Kidney (tissue), 14 donors: Measurements from ENCODE around the gene KIAA1586. TPM values are rescaled to one million over a fixed set of nuclear protein-coding genes. Genes with fewer than 3 reads are reported as not detected.
"Not testable (repeated sequence)": the region's sequence is repeated elsewhere in the genome, so short reads cannot be mapped to it uniquely, and the experiment has no call there.

Source experiments
- DNase-seq, 5 donors: peaks; one replicate each; pipeline ENCODE4 v3.0.0-alpha.2; 2013 to 2020
- FAIRE-seq: peaks from 2 replicates; lab custom pipeline; 2012; peaks lifted over from hg19 to GRCh38; lab: Jason Lieb, UNC
- H3K27ac ChIP-seq, 2 donors: one replicate each; pipeline ENCODE4 v1.7.0; 2013; ENCODE audit warnings: low read depth in 2 of 2, low read length in 2 of 2, inconsistent platforms in 1 of 2
- H3K27me3 ChIP-seq: one replicate; pipeline ENCODE4 v1.7.1; 2013; ENCODE audit warnings: low read length, inconsistent platforms; ENCODE audit not compliant: control insufficient read depth, insufficient read depth
- H3K36me3 ChIP-seq, 3 donors: one replicate each; pipeline versions ENCODE4 v1.7.0 to v1.7.1; 2013; ENCODE audit warnings: low read length in 3 of 3, control low read depth in 1 of 3, inconsistent platforms in 1 of 3; ENCODE audit not compliant: insufficient read depth in 3 of 3, control insufficient read depth in 2 of 3
- H3K4me1 ChIP-seq, 3 donors: one replicate each; pipeline versions ENCODE4 v1.7.0 to v1.7.1; 2013; ENCODE audit warnings: low read length in 3 of 3, inconsistent platforms in 1 of 3, low read depth in 1 of 3; ENCODE audit not compliant: control insufficient read depth in 2 of 3, insufficient read depth in 2 of 3
- H3K4me3 ChIP-seq, 3 donors: one replicate each; pipeline versions ENCODE4 v1.7.0 to v1.8.1; 2013; ENCODE audit warnings: low read length in 3 of 3, control low read depth in 1 of 3, inconsistent platforms in 1 of 3
- H3K9ac ChIP-seq, 3 donors: one replicate each; pipeline versions ENCODE4 v1.7.0 to v1.7.1; 2013; ENCODE audit warnings: low read length in 3 of 3, control low read depth in 1 of 3, inconsistent platforms in 1 of 3
- H3K9me3 ChIP-seq, 3 donors: one replicate each; pipeline versions ENCODE4 v1.7.0 to v1.7.1; 2013; ENCODE audit warnings: low read length in 3 of 3, control low read depth in 1 of 3, inconsistent platforms in 1 of 3; ENCODE audit not compliant: control insufficient read depth in 2 of 3, insufficient read depth in 1 of 3
- intact Hi-C: fragments of 100-400 bp; cut with DNase I; formaldehyde crosslinking; loops from one replicate; pipeline ENCODE4 v1.11.1; 2022
- polyA plus RNA-seq: library from polyadenylated mRNA; stranded (reverse); fragments of 350-450 nt; fragmentation: Illumina TruSeq; extraction: RNeasy Lipid Tissue Mini Kit (QIAGEN cat#74804); gene quantifications from one replicate; pipeline ENCODE4 v1.2.3, GENCODE V29; 2014; ENCODE audit warnings: low read depth, low replicate concordance; ENCODE audit not compliant: insufficient read depth
- total RNA-seq: library from RNA; stranded (reverse); fragmentation: NEBNext Ultra II Directional; extraction: Animal tissue kit (Norgen Biotek cat#: 25700); gene quantifications from one replicate; pipeline ENCODE4 v1.2.1, GENCODE V29; 2021
- TF ChIP-seq, protein P1 (sequence below): IDR thresholded peaks from 3 replicates; pipeline ENCODE4 v1.5.1; 2012; ENCODE audit warnings: mild to moderate bottlenecking, moderate library complexity, borderline replicate concordance; ENCODE audit not compliant: insufficient read depth; ENCODE audit errors: extremely low read depth
- donor health status: control.
- donor health status: control.
- donor health status: control.
- donor health status: control.
- donor health status: control.
- donor health status: DM: yes; HTN: yes; CAD: no.
- donor health status: Normal renal cell carcinoma (clear cell type).

Gene KIAA1586
- total and polyA plus RNA-seq, 2 donors from 2014 or later: 4.4 to 13.7 TPM

DNA sequence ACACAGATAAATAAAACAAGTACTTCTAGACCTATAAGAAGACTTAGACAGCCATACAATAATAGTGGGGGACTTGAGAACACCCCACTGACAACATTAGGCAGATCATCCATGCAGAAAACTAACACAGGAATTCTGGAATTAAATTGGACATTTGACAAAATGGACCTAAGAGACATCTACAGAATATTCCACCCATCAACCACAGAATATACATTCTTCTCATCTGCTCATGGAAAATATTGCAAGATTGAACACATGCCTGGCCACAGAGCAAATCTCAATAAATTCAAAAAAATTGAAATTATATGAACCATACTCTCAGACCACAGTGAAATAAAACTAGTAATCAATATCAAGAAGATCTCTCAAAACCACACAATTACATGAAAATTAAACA, 44.3 kb upstream of the KIAA1586 start:
- FAIRE-seq (no peak), DNase-seq (no peak)
- Histone ChIP-seq H3K4me3 (no peak overlapping the region), H3K27me3 (no peaks in the 10 kb centered on the region), H3K36me3 (no peaks in the 10 kb centered on the region), H3K9me3 (peaks cover 0 to 5% (median 3%) of the 10 kb centered on the region in 3 donors), H3K4me1 (no peaks in the 10 kb centered on the region), H3K27ac (no peak overlapping the region), H3K9ac (no peak overlapping the region)
- intact Hi-C loops: no loop called here
- TF ChIP-seq, protein P1, sequence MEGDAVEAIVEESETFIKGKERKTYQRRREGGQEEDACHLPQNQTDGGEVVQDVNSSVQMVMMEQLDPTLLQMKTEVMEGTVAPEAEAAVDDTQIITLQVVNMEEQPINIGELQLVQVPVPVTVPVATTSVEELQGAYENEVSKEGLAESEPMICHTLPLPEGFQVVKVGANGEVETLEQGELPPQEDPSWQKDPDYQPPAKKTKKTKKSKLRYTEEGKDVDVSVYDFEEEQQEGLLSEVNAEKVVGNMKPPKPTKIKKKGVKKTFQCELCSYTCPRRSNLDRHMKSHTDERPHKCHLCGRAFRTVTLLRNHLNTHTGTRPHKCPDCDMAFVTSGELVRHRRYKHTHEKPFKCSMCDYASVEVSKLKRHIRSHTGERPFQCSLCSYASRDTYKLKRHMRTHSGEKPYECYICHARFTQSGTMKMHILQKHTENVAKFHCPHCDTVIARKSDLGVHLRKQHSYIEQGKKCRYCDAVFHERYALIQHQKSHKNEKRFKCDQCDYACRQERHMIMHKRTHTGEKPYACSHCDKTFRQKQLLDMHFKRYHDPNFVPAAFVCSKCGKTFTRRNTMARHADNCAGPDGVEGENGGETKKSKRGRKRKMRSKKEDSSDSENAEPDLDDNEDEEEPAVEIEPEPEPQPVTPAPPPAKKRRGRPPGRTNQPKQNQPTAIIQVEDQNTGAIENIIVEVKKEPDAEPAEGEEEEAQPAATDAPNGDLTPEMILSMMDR: no peak

DNA sequence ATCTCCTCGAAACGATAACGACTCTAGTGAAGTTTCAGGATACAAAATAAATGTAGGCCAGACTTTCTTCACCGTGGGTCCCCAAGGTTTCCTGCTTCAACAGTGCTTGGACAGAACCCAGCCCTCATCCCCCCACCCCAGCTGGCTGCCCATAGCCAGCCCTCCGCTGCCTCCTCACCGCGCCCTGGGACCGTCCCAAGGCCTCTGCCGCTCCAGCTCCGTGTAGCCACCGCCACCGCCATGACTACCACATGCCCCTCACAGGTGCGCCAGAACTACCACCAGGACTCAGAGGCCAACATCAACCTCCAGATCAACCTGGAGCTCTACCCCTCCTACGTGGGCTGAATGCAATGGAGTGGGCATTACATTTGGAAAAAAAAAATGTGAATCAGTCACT, 42.2 kb upstream of the KIAA1586 start:
- peak in 1 of 5 donors; percentile 59 for DNase-seq
- Histone ChIP-seq H3K27me3 (no peaks in the 10 kb centered on the region), H3K9me3 (peaks cover 0 to under 1% (median 0%) of the 10 kb centered on the region in 3 donors), H3K4me3 (no peak overlapping the region), H3K4me1 (no peaks in the 10 kb centered on the region), H3K27ac (no peak overlapping the region), H3K36me3 (no peaks in the 10 kb centered on the region), H3K9ac (no peak overlapping the region)
- intact Hi-C loops: no loop called here
- TF ChIP-seq, protein P1: no peak
- FAIRE-seq: no peak

DNA sequence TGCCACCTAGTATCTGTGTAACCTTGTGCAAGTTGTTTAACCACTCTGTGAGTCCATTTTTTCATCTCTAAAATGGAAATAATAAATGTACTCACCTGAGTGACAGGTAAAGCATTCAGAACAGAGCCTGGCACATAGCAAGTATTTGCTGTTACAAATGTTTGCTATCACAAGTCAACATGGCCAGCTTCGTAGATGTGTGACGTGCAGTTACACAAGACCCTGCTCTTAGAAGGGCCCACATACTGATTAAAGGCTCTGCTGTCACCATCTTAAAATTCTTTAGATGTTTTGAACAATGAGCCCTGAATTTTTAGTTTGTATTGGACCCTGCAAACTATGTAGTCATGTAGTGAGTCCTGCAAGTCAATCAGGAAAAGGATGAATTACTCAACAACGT, 40.4 kb upstream of the KIAA1586 start:
- Histone ChIP-seq H3K9ac (no peak overlapping the region), H3K4me3 (no peak overlapping the region), H3K27me3 (no peaks in the 10 kb centered on the region), H3K27ac (no peak overlapping the region), H3K36me3 (no peaks in the 10 kb centered on the region), H3K9me3 (no peaks in the 10 kb centered on the region), H3K4me1 (no peaks in the 10 kb centered on the region)
- TF ChIP-seq, protein P1: no peak
- intact Hi-C loops: no loop called here
- no peak for DNase-seq
- no peak for FAIRE-seq

DNA sequence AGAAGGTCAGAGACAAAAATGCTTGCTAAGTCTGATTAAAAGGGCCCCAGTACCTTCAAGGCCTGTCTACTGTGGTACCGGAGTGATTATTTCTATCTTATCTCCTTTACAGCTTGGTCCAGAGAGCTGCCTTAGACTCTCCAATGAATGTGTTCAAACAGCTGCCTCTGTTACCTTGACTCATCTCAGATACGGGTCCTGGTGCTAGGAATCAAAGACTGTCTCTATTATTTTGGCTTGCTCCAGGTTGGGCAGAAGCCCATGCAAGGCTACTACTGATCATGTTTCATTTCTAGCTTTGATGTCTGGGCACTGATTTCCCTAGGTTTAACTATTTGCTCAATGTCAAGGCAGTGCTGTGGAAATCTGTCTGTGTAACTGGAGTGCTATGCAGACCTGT, 38.4 kb upstream of the KIAA1586 start:
- DNase-seq, intact Hi-C loops, H3K9me3 ChIP-seq, H3K4me3 ChIP-seq, H3K27ac ChIP-seq, H3K27me3 ChIP-seq, H3K9ac ChIP-seq, H3K4me1 ChIP-seq, H3K36me3 ChIP-seq, FAIRE-seq: not testable (repeated sequence)
